Esophagus squamous epithelium (tissue), 5 donors: Measurements from ENCODE around the gene ADORA2B. TPM values are rescaled to one million over a fixed set of nuclear protein-coding genes. Genes with fewer than 3 reads are reported as not detected.
A peak's percentile ranks its signal among the peaks of the same experiment; 100 is the strongest.
"Not testable (repeated sequence)": the region's sequence is repeated elsewhere in the genome, so short reads cannot be mapped to it uniquely, and the experiment has no call there.

Experiments
- DNase-seq: peaks from one replicate; lab custom pipeline; 2025; lab: John Stamatoyannopoulos, UW
- H3K27ac ChIP-seq, 4 donors: fragments of 200-600 bp; sonication (generic); one replicate each; pipeline ENCODE4 v1.5.1; 2016 to 2019; ENCODE audit warnings: mild to moderate bottlenecking in 1 of 4
- H3K27me3 ChIP-seq, 4 donors: fragments of 200-600 bp; sonication (generic); 1 replicate in 3 of 4; 2 replicates in 1 of 4; pipeline versions ENCODE4 v1.5.1 to v1.6.0; 2017 to 2021; ENCODE audit warnings: antibody characterized with exemption in 1 of 4
- H3K36me3 ChIP-seq, 3 donors: fragments of 200-600 bp; sonication (generic); one replicate each; pipeline ENCODE4 v1.5.1; 2016 to 2019
- H3K4me1 ChIP-seq, 3 donors: fragments of 200-600 bp; sonication (generic); one replicate each; pipeline ENCODE4 v1.5.1; 2017 to 2019
- H3K4me3 ChIP-seq, 4 donors: fragments of 200-600 bp; sonication (generic); 1 replicate in 3 of 4; 2 replicates in 1 of 4; pipeline ENCODE4 v1.5.1; 2016 to 2019; ENCODE audit warnings: mild to moderate bottlenecking in 2 of 4, moderate library complexity in 1 of 4
- H3K9me3 ChIP-seq, 3 donors: fragments of 200-600 bp; sonication (generic); one replicate each; pipeline ENCODE4 v1.5.1; 2016 to 2019
- CTCF ChIP-seq, 6 experiments: fragments of 450-650 bp in 4 of 6; fragments of 200-600 bp in 2 of 6; sonication (generic) in 2 of 6; IDR thresholded peaks; one replicate each; pipeline ENCODE4 v1.5.1; 2016 to 2019; ENCODE audit warnings: antibody characterized with exemption in 6 of 6, mild to moderate bottlenecking in 4 of 6, moderate library complexity in 4 of 6
- POLR2A ChIP-seq, 4 donors: fragments of 450-650 bp; IDR thresholded peaks; one replicate each; pipeline ENCODE4 v1.6.1; 2017; ENCODE audit warnings: antibody characterized with exemption in 4 of 4, mild to moderate bottlenecking in 4 of 4, moderate library complexity in 3 of 4
- WGBS, 2 donors: methylation state at CpG; one replicate each; pipeline ENCODE4 v1.1.5; 2018; 5-methylcytosine and 5-hydroxymethylcytosine counted together
- intact Hi-C: fragments of 100-400 bp; cut with DNase I; formaldehyde crosslinking; loops from one replicate; pipeline ENCODE4 v1.15.0; 2022
- total RNA-seq, 4 donors: library from RNA; depleted of rRNA; stranded (reverse); fragments of >200 nt; gene quantifications; one replicate each; pipeline ENCODE4 v1.1.0, GENCODE V29; 2016
- donor health status: DM: yes; HTN: yes; CAD: no.

ADORA2B gene
- total RNA-seq, result 10 to 100 TPM; 12.2 to 34.9 (median 32.0) TPM

- peak in 2 of 4 donors; percentile 37 to 42 for TF ChIP-seq POLR2A (IDR thresholded peaks at IDR 0.05)
- TF ChIP-seq CTCF (IDR thresholded peaks at IDR 0.05), result peak in 5 of 6 experiments; percentile 12 to 51 (median 42)
- peaks cover 0 to 33% (median 0%) of the 10 kb centered on the region in 4 donors for H3K27me3 ChIP-seq
- peak within 1 kb of the TSS; percentile 87 to 94 (median 91) for H3K27ac ChIP-seq
- no peaks in the 10 kb centered on the region for H3K9me3 ChIP-seq
- peaks cover 16 to 70% (median 28%) of the 10 kb centered on the region in 3 donors for H3K4me1 ChIP-seq
- no peak for DNase-seq
- peak within 1 kb of the TSS; percentile 54 to 81 (median 64) for H3K4me3 ChIP-seq
- intact Hi-C loops, result no loop called here
- WGBS, 2 donors, result no CpG with 5 or more reads among the region's 88 CpGs
- H3K36me3 ChIP-seq, result no peaks in the 10 kb centered on the region
These were observed at the start of gene ADORA2B for GRCh38 chr17:15944759-15945526. TSS of gene ADORA2B (plus strand) at chr17:15945130. CDS start at chr17:15945249, 119 bp downstream.

- intact Hi-C loops, result no loop called here
- H3K4me3 ChIP-seq, result no peak overlapping the region
- no peaks in the 10 kb centered on the region for H3K27me3 ChIP-seq
- H3K9me3 ChIP-seq, result no peaks in the 10 kb centered on the region
- WGBS, 2 donors, result 82 to 90% methylated on average over 1 of the region's 1 CpG
- H3K36me3 ChIP-seq, result no peaks in the 10 kb centered on the region
- H3K27ac ChIP-seq, result no peak overlapping the region
- DNase-seq, result no peak
- TF ChIP-seq CTCF (IDR thresholded peaks at IDR 0.05) (no peak), POLR2A (IDR thresholded peaks at IDR 0.05) (no peak)
- peaks cover 0 to 15% (median 6%) of the 10 kb centered on the region in 3 donors for H3K4me1 ChIP-seq
These were observed 48.7 kb upstream of the ADORA2B start for GRCh38 chr17:15896277-15896676.

GRCh38 chr17:15896834-15897233 is 48.1 kb upstream of the ADORA2B start:
- Histone ChIP-seq H3K27me3 (no peaks in the 10 kb centered on the region), H3K27ac (no peak overlapping the region), H3K4me3 (no peak overlapping the region), H3K9me3 (no peaks in the 10 kb centered on the region), H3K4me1 (peaks cover 0 to 15% (median 6%) of the 10 kb centered on the region in 3 donors), H3K36me3 (no peaks in the 10 kb centered on the region)
- TF ChIP-seq POLR2A (IDR thresholded peaks at IDR 0.05) (no peak), CTCF (IDR thresholded peaks at IDR 0.05) (no peak)
- 69 to 74% methylated on average over 3 of the region's 3 CpGs for WGBS, 2 donors
- intact Hi-C loops, result no loop called here
- no peak for DNase-seq

- H3K27ac ChIP-seq, H3K9me3 ChIP-seq, intact Hi-C loops, H3K36me3 ChIP-seq, DNase-seq, H3K4me1 ChIP-seq, H3K4me3 ChIP-seq, H3K27me3 ChIP-seq: not testable (repeated sequence)
- WGBS, 2 donors, result 90 to 91% methylated on average over 4 of the region's 4 CpGs
These were observed 45.3 kb upstream of the ADORA2B start for GRCh38 chr17:15899596-15899995.

GRCh38 chr17:15900871-15901270 is 44.1 kb upstream of the ADORA2B start:
- Histone ChIP-seq H3K27me3 (no peaks in the 10 kb centered on the region), H3K27ac (no peak overlapping the region), H3K36me3 (no peaks in the 10 kb centered on the region), H3K4me1 (no peaks in the 10 kb centered on the region), H3K9me3 (no peaks in the 10 kb centered on the region), H3K4me3 (no peak overlapping the region)
- intact Hi-C loops, result no loop called here
- TF ChIP-seq POLR2A (IDR thresholded peaks at IDR 0.05) (no peak), CTCF (IDR thresholded peaks at IDR 0.05) (no peak)
- 76 to 80% methylated on average over 4 to 5 of the region's 7 CpGs for WGBS, 2 donors
- DNase-seq, result no peak

- WGBS, 2 donors, result 91% methylated on average over 8 of the region's 8 CpGs
- H3K4me3 ChIP-seq, DNase-seq, H3K4me1 ChIP-seq, H3K27ac ChIP-seq, H3K9me3 ChIP-seq, intact Hi-C loops, H3K27me3 ChIP-seq, H3K36me3 ChIP-seq: not testable (repeated sequence)
These were observed 39.7 kb upstream of the ADORA2B start for GRCh38 chr17:15905236-15905635.
